GM23338 (cell line): ENCODE measurements around the gene PPFIBP2. TPM values are rescaled to one million over a fixed set of nuclear protein-coding genes. Genes with fewer than 3 reads are reported as not detected.

Experiments used
- ATAC-seq: fragments of 200-7000 bp; cut with Tn5 transposase; 3 replicates; pipeline ENCODE4 v1.9.1; 2020
- DNase-seq: peaks from one replicate; pipeline ENCODE4 v3.0.0-alpha.2; 2015; ENCODE audit warnings: low spot score
- H2AFZ ChIP-seq: fragments of 200-600 bp; sonication (generic); 2 replicates; pipeline ENCODE4 v1.8.0; 2016; ENCODE audit warnings: antibody characterized with exemption, mild to moderate bottlenecking, moderate library complexity
- H3F3A ChIP-seq: fragments of 200-600 bp; sonication (generic); replicated peaks from 2 replicates; pipeline ENCODE4 v1.8.0; 2017; ENCODE audit warnings: antibody characterized with exemption, mixed run types, low read depth
- H3K27ac ChIP-seq: fragments of 200-600 bp; sonication (generic); 2 replicates; pipeline ENCODE4 v1.6.1; 2016; ENCODE audit warnings: low read depth
- H3K27me3 ChIP-seq: fragments of 200-600 bp; sonication (generic); 2 replicates; pipeline ENCODE4 v1.8.0; 2016; ENCODE audit warnings: mild to moderate bottlenecking, mixed run types, moderate library complexity; ENCODE audit not compliant: insufficient read depth
- H3K36me3 ChIP-seq: fragments of 200-600 bp; sonication (generic); 2 replicates; pipeline ENCODE4 v1.8.0; 2016; ENCODE audit warnings: mild to moderate bottlenecking; ENCODE audit not compliant: insufficient read depth
- H3K4me1 ChIP-seq: fragments of 200-600 bp; sonication (generic); 2 replicates; pipeline ENCODE4 v1.8.0; 2016; ENCODE audit warnings: mild to moderate bottlenecking, moderate library complexity; ENCODE audit not compliant: insufficient read depth
- H3K4me2 ChIP-seq: fragments of 200-600 bp; sonication (generic); 2 replicates; pipeline ENCODE4 v1.7.1; 2017; ENCODE audit warnings: mixed run types
- H3K4me3 ChIP-seq: fragments of 200-600 bp; sonication (generic); 2 replicates; pipeline ENCODE4 v1.6.1; 2016; ENCODE audit warnings: mixed run types
- H3K79me2 ChIP-seq: fragments of 200-600 bp; sonication (generic); replicated peaks from 2 replicates; pipeline ENCODE4 v1.8.0; 2017; ENCODE audit warnings: mild to moderate bottlenecking; ENCODE audit not compliant: insufficient read depth
- H3K9me2 ChIP-seq: fragments of 200-600 bp; sonication (generic); 2 replicates; pipeline ENCODE4 v1.8.0; 2017; ENCODE audit not compliant: insufficient read depth
- H4K20me1 ChIP-seq: fragments of 200-600 bp; sonication (generic); replicated peaks from 2 replicates; pipeline ENCODE4 v1.8.0; 2017; ENCODE audit warnings: mild to moderate bottlenecking; ENCODE audit not compliant: insufficient read depth
- H3K27ac Mint-ChIP-seq: 2 replicates; pipeline ENCODE4 v1.8.0; 2020; ENCODE audit warnings: inconsistent platforms, mild to moderate bottlenecking, moderate library complexity, mixed read lengths
- H3K27me3 Mint-ChIP-seq: 3 replicates; pipeline ENCODE4 v1.8.0; 2022; ENCODE audit warnings: low read depth, mild to moderate bottlenecking, moderate library complexity, mixed read lengths, inconsistent platforms; ENCODE audit not compliant: insufficient read depth, poor library complexity
- H3K36me3 Mint-ChIP-seq: 3 replicates; pipeline ENCODE4 v1.8.0; 2021; ENCODE audit warnings: low read depth, mild to moderate bottlenecking, inconsistent platforms, moderate library complexity, mixed read lengths
- H3K4me1 Mint-ChIP-seq: 3 replicates; pipeline ENCODE4 v1.8.0; 2020; ENCODE audit warnings: mild to moderate bottlenecking, inconsistent platforms, mixed read lengths
- H3K4me3 Mint-ChIP-seq: 3 replicates; pipeline ENCODE4 v1.8.0; 2021; ENCODE audit warnings: moderate library complexity, mild to moderate bottlenecking, inconsistent platforms, mixed read lengths
- H3K9me3 Mint-ChIP-seq: 3 replicates; pipeline ENCODE4 v1.8.0; 2020; ENCODE audit warnings: moderate library complexity, mild to moderate bottlenecking, inconsistent platforms, mixed read lengths
- CREB1 ChIP-seq: fragments of 250-450 bp; sonication (Bioruptor Pico); IDR thresholded peaks from 2 replicates; pipeline ENCODE4 v1.5.0; 2020; ENCODE audit warnings: low read depth, mild to moderate bottlenecking, moderate library complexity
- EZH2 ChIP-seq: fragments of 200-600 bp; sonication (generic); IDR thresholded peaks from one replicate; pipeline ENCODE4 v1.8.0; 2017; ENCODE audit warnings: antibody characterized with exemption, mild to moderate bottlenecking, low read depth; ENCODE audit not compliant: unreplicated experiment
- EZH2phosphoT487 ChIP-seq: fragments of 200-600 bp; sonication (generic); IDR thresholded peaks from one replicate; pipeline ENCODE4 v1.8.1; 2018; ENCODE audit warnings: antibody characterized with exemption; ENCODE audit not compliant: unreplicated experiment
- POLR2AphosphoS5 ChIP-seq: IDR thresholded peaks from 2 replicates; pipeline ENCODE4 v1.6.1; 2016; ENCODE audit warnings: antibody characterized with exemption, low read depth
- REST ChIP-seq: IDR thresholded peaks from one replicate; pipeline ENCODE4 v1.6.1; 2018; ENCODE audit warnings: antibody characterized with exemption; ENCODE audit not compliant: unreplicated experiment
- ZNF114 ChIP-seq: fragments of 250-450 bp; sonication (Bioruptor Pico); IDR thresholded peaks from 2 replicates; pipeline ENCODE4 v1.5.0; 2020; ENCODE audit warnings: mild to moderate bottlenecking, moderate library complexity
- ZNF331 ChIP-seq: fragments of 250-450 bp; sonication (Bioruptor Pico); IDR thresholded peaks from 2 replicates; pipeline ENCODE4 v1.5.0; 2020; ENCODE audit warnings: low read depth, mild to moderate bottlenecking, moderate library complexity
- ZNF462 ChIP-seq: fragments of 250-450 bp; sonication (Bioruptor Pico); IDR thresholded peaks from 2 replicates; pipeline ENCODE4 v1.5.0; 2020; ENCODE audit warnings: mild to moderate bottlenecking, moderate library complexity
- polyA plus RNA-seq: library from polyadenylated mRNA; unstranded; fragments of >200 nt; fragmentation: Nextera tagmentation; extraction: Ambion mirVana; gene quantifications from 2 replicates; pipeline ENCODE4 v1.2.1, GENCODE V29; 2016
- total RNA-seq: library from RNA; depleted of rRNA; stranded (reverse); fragments of >200 nt; shearing (Covaris generic); gene quantifications from 2 replicates; pipeline ENCODE4 v1.2.3, GENCODE V29; 2014

The PPFIBP2 gene
- total and polyA plus RNA-seq, 2 experiments from 2014 or later = 7.1 to 14.8 TPM

GRCh38 chr11:7668464-7668863 is 154.7 kb downstream of the PPFIBP2 start:
- Mint-ChIP-seq H3K27ac (no peak overlapping the region), H3K27me3 (peaks cover 11% of the 10 kb centered on the region), H3K4me1 (peaks cover 17% of the 10 kb centered on the region), H3K4me3 (no peak overlapping the region), H3K9me3 (peaks cover 18% of the 10 kb centered on the region), H3K36me3 (peaks cover 63% of the 10 kb centered on the region)
- H3K4me2 ChIP-seq = no peak overlapping the region
- no peak overlapping the region for H3K27ac ChIP-seq
- no peak for TF ChIP-seq EZH2
- ATAC-seq = no peak
- H3K9me2 ChIP-seq = no peaks in the 10 kb centered on the region
- H4K20me1 ChIP-seq = no peaks in the 10 kb centered on the region
- no peaks in the 10 kb centered on the region for H3K4me1 ChIP-seq
- no peak overlapping the region for H2AFZ ChIP-seq
- H3K4me3 ChIP-seq = no peak overlapping the region
- H3K79me2 ChIP-seq = no peaks in the 10 kb centered on the region
- H3F3A ChIP-seq = 0 out of 2 replicates have a peak, but pooled peaks cover 3% of the 10 kb centered on the region
- no peak for DNase-seq
- no peaks in the 10 kb centered on the region for H3K27me3 ChIP-seq
- peaks cover 20% of the 10 kb centered on the region for H3K36me3 ChIP-seq

- peaks cover 13% of the 10 kb centered on the region for H3K9me3 Mint-ChIP-seq
- H2AFZ ChIP-seq = no peak overlapping the region
- H3K4me3 ChIP-seq = no peak overlapping the region
- H3K4me1 ChIP-seq = no peaks in the 10 kb centered on the region
- DNase-seq (no peak), ATAC-seq (no peak)
- no peak for TF ChIP-seq REST
- no peak for TF ChIP-seq ZNF462 (CRISPR knock-in tag)
- TF ChIP-seq ZNF331 (CRISPR knock-in tag) = no peak
- TF ChIP-seq CREB1 = no peak
- no peak for TF ChIP-seq POLR2AphosphoS5
- no peak for TF ChIP-seq EZH2
- TF ChIP-seq EZH2phosphoT487 = no peak
- TF ChIP-seq ZNF114 = no peak
- no peak overlapping the region for H3K27ac Mint-ChIP-seq
- H3K79me2 ChIP-seq = no peaks in the 10 kb centered on the region
- 0 out of 2 replicates have a peak, but pooled peaks cover 3% of the 10 kb centered on the region for H3F3A ChIP-seq
- H3K27me3 ChIP-seq = no peaks in the 10 kb centered on the region
- peaks cover 17% of the 10 kb centered on the region for H3K4me1 Mint-ChIP-seq
- H3K27me3 Mint-ChIP-seq = peaks cover 9% of the 10 kb centered on the region
- H3K36me3 ChIP-seq = peaks cover 19% of the 10 kb centered on the region
- H3K4me3 Mint-ChIP-seq = no peak overlapping the region
- H3K36me3 Mint-ChIP-seq = peaks cover 58% of the 10 kb centered on the region
- no peaks in the 10 kb centered on the region for H3K9me2 ChIP-seq
- no peaks in the 10 kb centered on the region for H4K20me1 ChIP-seq
- H3K27ac ChIP-seq = no peak overlapping the region
- H3K4me2 ChIP-seq = no peak overlapping the region
These were observed 155.1 kb downstream of the PPFIBP2 start for GRCh38 chr11:7668911-7669310.
